Uterus (tissue), 2 donors: ENCODE measurements around the gene RBMS3.
"Not testable (repeated sequence)": the region's sequence is repeated elsewhere in the genome, so short reads cannot be mapped to it uniquely, and the experiment has no call there.

Experiments used
- POLR2A ChIP-seq, 2 donors: fragments of 450-650 bp; IDR thresholded peaks; one replicate each; pipeline ENCODE4 v1.6.1; 2016; ENCODE audit warnings: antibody characterized with exemption in 2 of 2, mild to moderate bottlenecking in 1 of 2, moderate library complexity in 1 of 2
- TF ChIP-seq, protein P1 (sequence below), 4 experiments: fragments of 200-600 bp in 2 of 4; fragments of 450-650 bp in 2 of 4; sonication (generic) in 2 of 4; IDR thresholded peaks; one replicate each; pipeline ENCODE4 v1.5.1; 2016 to 2019; ENCODE audit warnings: antibody characterized with exemption in 4 of 4, mild to moderate bottlenecking in 2 of 4, moderate library complexity in 1 of 4

DNA sequence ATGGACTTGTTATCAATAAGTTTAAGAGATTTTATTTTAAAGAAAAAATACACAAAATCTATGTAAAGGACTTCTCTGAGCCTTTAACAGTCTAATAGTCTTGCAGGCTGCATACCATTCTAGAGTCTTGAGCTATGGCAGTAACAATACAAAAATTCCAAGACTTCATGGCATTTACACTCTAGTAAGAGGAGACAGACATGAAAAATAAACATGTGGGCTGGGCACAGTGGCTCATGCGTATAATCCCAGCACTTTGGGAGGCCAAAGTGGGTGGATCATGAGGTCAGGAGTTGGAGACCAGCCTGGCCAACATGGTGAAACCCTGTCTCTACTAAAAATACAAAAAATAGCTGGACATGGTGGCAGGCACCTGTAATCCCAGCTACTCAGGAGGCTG, 47.7 kb upstream of the RBMS3 start:
- TF ChIP-seq POLR2A (IDR thresholded peaks at IDR 0.05), result not testable (repeated sequence)
- TF ChIP-seq, protein P1, sequence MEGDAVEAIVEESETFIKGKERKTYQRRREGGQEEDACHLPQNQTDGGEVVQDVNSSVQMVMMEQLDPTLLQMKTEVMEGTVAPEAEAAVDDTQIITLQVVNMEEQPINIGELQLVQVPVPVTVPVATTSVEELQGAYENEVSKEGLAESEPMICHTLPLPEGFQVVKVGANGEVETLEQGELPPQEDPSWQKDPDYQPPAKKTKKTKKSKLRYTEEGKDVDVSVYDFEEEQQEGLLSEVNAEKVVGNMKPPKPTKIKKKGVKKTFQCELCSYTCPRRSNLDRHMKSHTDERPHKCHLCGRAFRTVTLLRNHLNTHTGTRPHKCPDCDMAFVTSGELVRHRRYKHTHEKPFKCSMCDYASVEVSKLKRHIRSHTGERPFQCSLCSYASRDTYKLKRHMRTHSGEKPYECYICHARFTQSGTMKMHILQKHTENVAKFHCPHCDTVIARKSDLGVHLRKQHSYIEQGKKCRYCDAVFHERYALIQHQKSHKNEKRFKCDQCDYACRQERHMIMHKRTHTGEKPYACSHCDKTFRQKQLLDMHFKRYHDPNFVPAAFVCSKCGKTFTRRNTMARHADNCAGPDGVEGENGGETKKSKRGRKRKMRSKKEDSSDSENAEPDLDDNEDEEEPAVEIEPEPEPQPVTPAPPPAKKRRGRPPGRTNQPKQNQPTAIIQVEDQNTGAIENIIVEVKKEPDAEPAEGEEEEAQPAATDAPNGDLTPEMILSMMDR (IDR thresholded peaks at IDR 0.05), result not testable (repeated sequence)
